Liver (tissue), 9 donors: Measurements from ENCODE around the gene DNMT3A. TPM values are rescaled to one million over a fixed set of nuclear protein-coding genes. Genes with fewer than 3 reads are reported as not detected.

Experiments used
- DNase-seq: peaks from one replicate; pipeline ENCODE4 v3.0.0-alpha.2; 2017; ENCODE audit warnings: low spot score
- H3K27ac ChIP-seq, 2 donors: one replicate each; pipeline ENCODE4 v1.7.0; 2013; ENCODE audit warnings: inconsistent platforms in 2 of 2, low read length in 2 of 2, control low read depth in 1 of 2, low read depth in 1 of 2, mild to moderate bottlenecking in 1 of 2
- H3K27me3 ChIP-seq, 4 donors: one replicate each; pipeline versions ENCODE4 v1.6.1 to v1.7.0; 2013; ENCODE audit warnings: low read length in 3 of 4, inconsistent platforms in 1 of 4, mild to moderate bottlenecking in 1 of 4, moderate library complexity in 1 of 4; ENCODE audit not compliant: control insufficient read depth in 4 of 4, insufficient read depth in 4 of 4
- H3K36me3 ChIP-seq, 4 donors: one replicate each; pipeline versions ENCODE4 v1.6.1 to v1.7.0; 2013; ENCODE audit warnings: low read length in 3 of 4, mild to moderate bottlenecking in 3 of 4, low read depth in 1 of 4, moderate library complexity in 1 of 4; ENCODE audit not compliant: control insufficient read depth in 4 of 4, insufficient read depth in 3 of 4
- H3K4me1 ChIP-seq, 4 donors: one replicate each; pipeline versions ENCODE4 v1.6.1 to v1.7.0; 2013; ENCODE audit warnings: low read length in 3 of 4, mild to moderate bottlenecking in 3 of 4, moderate library complexity in 1 of 4; ENCODE audit not compliant: control insufficient read depth in 4 of 4, insufficient read depth in 4 of 4
- H3K4me3 ChIP-seq, 3 donors: one replicate each; pipeline versions ENCODE4 v1.6.1 to v1.7.0; 2013; ENCODE audit warnings: low read length in 3 of 3, control low read depth in 1 of 3, low read depth in 1 of 3, mild to moderate bottlenecking in 1 of 3
- H3K9ac ChIP-seq, 2 donors: one replicate each; pipeline ENCODE4 v1.7.0; 2013; ENCODE audit warnings: low read length in 2 of 2, mild to moderate bottlenecking in 2 of 2, moderate library complexity in 2 of 2, control low read depth in 1 of 2, low read depth in 1 of 2
- H3K9me3 ChIP-seq, 4 donors: one replicate each; pipeline versions ENCODE4 v1.6.1 to v1.7.0; 2013; ENCODE audit warnings: low read length in 3 of 4; ENCODE audit not compliant: control insufficient read depth in 4 of 4
- EGR1 ChIP-seq, 2 donors: IDR thresholded peaks; 2 replicates each; pipeline ENCODE4 v1.6.1; 2016 to 2018; ENCODE audit warnings: antibody characterized with exemption in 2 of 2, low read depth in 2 of 2
- FOXA1 ChIP-seq: IDR thresholded peaks from 2 replicates; pipeline ENCODE4 v1.6.1; 2016; ENCODE audit warnings: antibody characterized with exemption
- FOXA2 ChIP-seq: IDR thresholded peaks from 2 replicates; pipeline ENCODE4 v1.6.1; 2016; ENCODE audit warnings: antibody characterized with exemption
- GABPA ChIP-seq, 2 donors: IDR thresholded peaks in 1 of 2; conservative IDR thresholded peaks in 1 of 2; 2 replicates each; pipeline ENCODE4 v1.6.1; 2016; ENCODE audit warnings: antibody characterized with exemption in 2 of 2, mild to moderate bottlenecking in 1 of 2, moderate library complexity in 1 of 2
- HNF4A ChIP-seq, 2 donors: conservative IDR thresholded peaks; 2 replicates each; pipeline ENCODE4 v1.6.1; 2016; ENCODE audit warnings: antibody characterized with exemption in 2 of 2, mild to moderate bottlenecking in 2 of 2
- HNF4G ChIP-seq: IDR thresholded peaks from 2 replicates; pipeline ENCODE4 v1.6.1; 2016; ENCODE audit warnings: antibody characterized with exemption
- JUND ChIP-seq, 2 donors: IDR thresholded peaks; 2 replicates each; pipeline ENCODE4 v1.6.1; 2016; ENCODE audit warnings: antibody characterized with exemption in 2 of 2
- NR2F2 ChIP-seq: IDR thresholded peaks from 2 replicates; pipeline ENCODE4 v1.6.1; 2016; ENCODE audit warnings: antibody characterized with exemption
- RAD21 ChIP-seq, 2 donors: IDR thresholded peaks; 2 replicates each; pipeline ENCODE4 v1.6.1; 2016; ENCODE audit warnings: antibody characterized with exemption in 2 of 2, mild to moderate bottlenecking in 2 of 2
- RXRA ChIP-seq, 2 donors: IDR thresholded peaks; 2 replicates each; pipeline ENCODE4 v1.6.1; 2017 to 2018; ENCODE audit warnings: antibody characterized with exemption in 2 of 2, mild to moderate bottlenecking in 1 of 2
- SP1 ChIP-seq: IDR thresholded peaks from 2 replicates; pipeline ENCODE4 v1.6.1; 2018; ENCODE audit warnings: antibody characterized with exemption, mild to moderate bottlenecking
- TAF1 ChIP-seq: conservative IDR thresholded peaks from 2 replicates; pipeline ENCODE4 v1.6.1; 2016; ENCODE audit warnings: antibody characterized with exemption, mild to moderate bottlenecking
- YY1 ChIP-seq: IDR thresholded peaks from 2 replicates; pipeline ENCODE4 v1.6.1; 2016; ENCODE audit warnings: antibody characterized with exemption, mild to moderate bottlenecking
- whole genome bisulfite sequencing: extraction: QIAGEN DNeasy Blood & Tissue Kit; methylation state at CpG from one replicate; pipeline ENCODE4 v1.1.7; 2013; 5-methylcytosine and 5-hydroxymethylcytosine counted together
- polyA plus RNA-seq, 2 donors: library from polyadenylated mRNA; stranded (reverse) in 1 of 2; unstranded in 1 of 2; fragments of 200-250 nt in 1 of 2; fragments of >200 nt in 1 of 2; fragmentation: Nextera tagmentation in 1 of 2; extraction: Ambion mirVana in 1 of 2; gene quantifications; one replicate each; pipeline versions ENCODE4 v1.2.1 to v1.2.3, GENCODE V29; 2013 to 2015
- total RNA-seq, 2 donors: library from RNA; depleted of rRNA; stranded (reverse); fragments of >200 nt; gene quantifications; one replicate each; pipeline ENCODE4 v1.2.3, GENCODE V29; 2014
- TF ChIP-seq, protein P1 (sequence below): IDR thresholded peaks from 2 replicates; pipeline ENCODE4 v1.6.1; 2016; ENCODE audit warnings: antibody characterized with exemption, mild to moderate bottlenecking
- TF ChIP-seq, protein P2 (sequence below): IDR thresholded peaks from 2 replicates; pipeline ENCODE4 v1.6.1; 2016; ENCODE audit warnings: antibody characterized with exemption
- TF ChIP-seq, protein P3 (sequence below): IDR thresholded peaks from 2 replicates; pipeline ENCODE4 v1.6.1; 2016; ENCODE audit warnings: antibody characterized with exemption
- TF ChIP-seq, protein P4 (sequence below): IDR thresholded peaks from 2 replicates; pipeline ENCODE4 v1.6.1; 2016; ENCODE audit warnings: antibody characterized with exemption
- TF ChIP-seq, protein P5 (sequence below): fragments of 150-350 bp; IDR thresholded peaks from 2 replicates; pipeline ENCODE4 v1.5.1; 2017; ENCODE audit warnings: improper control_type of control experiment, low read depth, low read length; ENCODE audit not compliant: missing input control
- donor health status: healthy.
- donor health status: healthy.
- donor health status: healthy.
- donor health status: healthy.
- donor health status: healthy.

Gene DNMT3A
- total and polyA plus RNA-seq, 4 donors = 3.5 to 24.2 (median 8.1) TPM

DNA sequence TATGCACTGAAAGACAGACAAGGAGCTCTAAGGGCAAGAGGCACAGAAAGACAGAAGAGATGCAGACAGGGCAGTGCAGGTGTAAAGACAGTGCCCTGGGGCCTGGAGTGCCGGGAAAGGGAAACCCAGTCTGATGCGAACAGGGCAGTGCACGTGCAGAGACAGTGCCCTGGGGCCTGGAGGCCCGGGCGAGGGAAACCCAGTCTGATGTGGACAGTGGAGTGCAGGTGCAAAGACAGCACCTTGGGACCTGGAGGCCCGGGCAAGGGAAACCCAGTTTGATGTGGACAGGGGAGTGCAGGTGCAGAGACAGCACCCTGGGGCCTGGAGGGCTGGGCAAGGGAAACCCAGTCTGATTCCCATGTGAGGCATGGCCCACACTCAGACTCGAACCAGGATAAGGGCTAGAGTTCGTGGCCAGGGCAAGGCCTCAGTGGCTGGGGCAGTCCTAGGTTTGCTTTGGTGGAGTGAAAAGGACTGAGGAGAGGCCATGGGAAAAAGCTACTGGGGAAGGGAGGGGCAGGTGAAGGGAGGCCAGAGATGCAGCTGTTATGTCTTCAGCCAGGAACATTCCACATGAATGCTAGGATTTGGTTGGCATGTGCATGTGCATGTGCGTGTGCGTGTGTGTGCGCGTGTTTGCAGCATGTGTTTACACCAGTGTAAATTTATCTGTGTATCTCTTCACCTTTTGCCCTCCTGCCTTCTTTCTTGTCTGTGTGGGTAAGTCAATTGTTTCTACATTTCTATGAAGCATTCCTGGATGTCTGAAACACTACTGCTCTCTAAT, 39.1 kb upstream of the DNMT3A start:
- 94% methylated on average over 12 of the region's 12 CpGs for WGBS
- Histone ChIP-seq H3K9ac (no peak overlapping the region), H3K4me1 (peaks cover 0 to 11% (median 6%) of the 10 kb centered on the region in 4 donors), H3K4me3 (no peak overlapping the region), H3K27ac (no peak overlapping the region), H3K27me3 (no peaks in the 10 kb centered on the region), H3K9me3 (no peaks in the 10 kb centered on the region), H3K36me3 (no peaks in the 10 kb centered on the region)
- DNase-seq = peak; percentile 30
- TF ChIP-seq JUND (IDR thresholded peaks at IDR 0.05) (no peak), FOXA1 (no peak), RXRA (IDR thresholded peaks at IDR 0.05) (no peak), HNF4G (no peak), HNF4A (conservative IDR thresholded peaks at IDR 0.05) (no peak), TAF1 (no peak), NR2F2 (no peak), SP1 (no peak), YY1 (no peak), FOXA2 (no peak), EGR1 (IDR thresholded peaks at IDR 0.05; ENCODE audit: low read depth in 2 of 2) (no peak), GABPA (IDR thresholded peaks at IDR 0.05 in 1 of 2, conservative IDR thresholded peaks at IDR 0.05 in 1 of 2) (no peak), RAD21 (IDR thresholded peaks at IDR 0.05) (no peak)
- TF ChIP-seq, protein P1, sequence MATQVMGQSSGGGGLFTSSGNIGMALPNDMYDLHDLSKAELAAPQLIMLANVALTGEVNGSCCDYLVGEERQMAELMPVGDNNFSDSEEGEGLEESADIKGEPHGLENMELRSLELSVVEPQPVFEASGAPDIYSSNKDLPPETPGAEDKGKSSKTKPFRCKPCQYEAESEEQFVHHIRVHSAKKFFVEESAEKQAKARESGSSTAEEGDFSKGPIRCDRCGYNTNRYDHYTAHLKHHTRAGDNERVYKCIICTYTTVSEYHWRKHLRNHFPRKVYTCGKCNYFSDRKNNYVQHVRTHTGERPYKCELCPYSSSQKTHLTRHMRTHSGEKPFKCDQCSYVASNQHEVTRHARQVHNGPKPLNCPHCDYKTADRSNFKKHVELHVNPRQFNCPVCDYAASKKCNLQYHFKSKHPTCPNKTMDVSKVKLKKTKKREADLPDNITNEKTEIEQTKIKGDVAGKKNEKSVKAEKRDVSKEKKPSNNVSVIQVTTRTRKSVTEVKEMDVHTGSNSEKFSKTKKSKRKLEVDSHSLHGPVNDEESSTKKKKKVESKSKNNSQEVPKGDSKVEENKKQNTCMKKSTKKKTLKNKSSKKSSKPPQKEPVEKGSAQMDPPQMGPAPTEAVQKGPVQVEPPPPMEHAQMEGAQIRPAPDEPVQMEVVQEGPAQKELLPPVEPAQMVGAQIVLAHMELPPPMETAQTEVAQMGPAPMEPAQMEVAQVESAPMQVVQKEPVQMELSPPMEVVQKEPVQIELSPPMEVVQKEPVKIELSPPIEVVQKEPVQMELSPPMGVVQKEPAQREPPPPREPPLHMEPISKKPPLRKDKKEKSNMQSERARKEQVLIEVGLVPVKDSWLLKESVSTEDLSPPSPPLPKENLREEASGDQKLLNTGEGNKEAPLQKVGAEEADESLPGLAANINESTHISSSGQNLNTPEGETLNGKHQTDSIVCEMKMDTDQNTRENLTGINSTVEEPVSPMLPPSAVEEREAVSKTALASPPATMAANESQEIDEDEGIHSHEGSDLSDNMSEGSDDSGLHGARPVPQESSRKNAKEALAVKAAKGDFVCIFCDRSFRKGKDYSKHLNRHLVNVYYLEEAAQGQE = no peak
- TF ChIP-seq, protein P2, sequence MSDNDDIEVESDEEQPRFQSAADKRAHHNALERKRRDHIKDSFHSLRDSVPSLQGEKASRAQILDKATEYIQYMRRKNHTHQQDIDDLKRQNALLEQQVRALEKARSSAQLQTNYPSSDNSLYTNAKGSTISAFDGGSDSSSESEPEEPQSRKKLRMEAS = no peak
- TF ChIP-seq, protein P3, sequence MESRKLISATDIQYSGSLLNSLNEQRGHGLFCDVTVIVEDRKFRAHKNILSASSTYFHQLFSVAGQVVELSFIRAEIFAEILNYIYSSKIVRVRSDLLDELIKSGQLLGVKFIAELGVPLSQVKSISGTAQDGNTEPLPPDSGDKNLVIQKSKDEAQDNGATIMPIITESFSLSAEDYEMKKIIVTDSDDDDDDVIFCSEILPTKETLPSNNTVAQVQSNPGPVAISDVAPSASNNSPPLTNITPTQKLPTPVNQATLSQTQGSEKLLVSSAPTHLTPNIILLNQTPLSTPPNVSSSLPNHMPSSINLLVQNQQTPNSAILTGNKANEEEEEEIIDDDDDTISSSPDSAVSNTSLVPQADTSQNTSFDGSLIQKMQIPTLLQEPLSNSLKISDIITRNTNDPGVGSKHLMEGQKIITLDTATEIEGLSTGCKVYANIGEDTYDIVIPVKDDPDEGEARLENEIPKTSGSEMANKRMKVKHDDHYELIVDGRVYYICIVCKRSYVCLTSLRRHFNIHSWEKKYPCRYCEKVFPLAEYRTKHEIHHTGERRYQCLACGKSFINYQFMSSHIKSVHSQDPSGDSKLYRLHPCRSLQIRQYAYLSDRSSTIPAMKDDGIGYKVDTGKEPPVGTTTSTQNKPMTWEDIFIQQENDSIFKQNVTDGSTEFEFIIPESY = no peak
- TF ChIP-seq, protein P4, sequence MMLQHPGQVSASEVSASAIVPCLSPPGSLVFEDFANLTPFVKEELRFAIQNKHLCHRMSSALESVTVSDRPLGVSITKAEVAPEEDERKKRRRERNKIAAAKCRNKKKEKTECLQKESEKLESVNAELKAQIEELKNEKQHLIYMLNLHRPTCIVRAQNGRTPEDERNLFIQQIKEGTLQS = no peak
- TF ChIP-seq, protein P5, sequence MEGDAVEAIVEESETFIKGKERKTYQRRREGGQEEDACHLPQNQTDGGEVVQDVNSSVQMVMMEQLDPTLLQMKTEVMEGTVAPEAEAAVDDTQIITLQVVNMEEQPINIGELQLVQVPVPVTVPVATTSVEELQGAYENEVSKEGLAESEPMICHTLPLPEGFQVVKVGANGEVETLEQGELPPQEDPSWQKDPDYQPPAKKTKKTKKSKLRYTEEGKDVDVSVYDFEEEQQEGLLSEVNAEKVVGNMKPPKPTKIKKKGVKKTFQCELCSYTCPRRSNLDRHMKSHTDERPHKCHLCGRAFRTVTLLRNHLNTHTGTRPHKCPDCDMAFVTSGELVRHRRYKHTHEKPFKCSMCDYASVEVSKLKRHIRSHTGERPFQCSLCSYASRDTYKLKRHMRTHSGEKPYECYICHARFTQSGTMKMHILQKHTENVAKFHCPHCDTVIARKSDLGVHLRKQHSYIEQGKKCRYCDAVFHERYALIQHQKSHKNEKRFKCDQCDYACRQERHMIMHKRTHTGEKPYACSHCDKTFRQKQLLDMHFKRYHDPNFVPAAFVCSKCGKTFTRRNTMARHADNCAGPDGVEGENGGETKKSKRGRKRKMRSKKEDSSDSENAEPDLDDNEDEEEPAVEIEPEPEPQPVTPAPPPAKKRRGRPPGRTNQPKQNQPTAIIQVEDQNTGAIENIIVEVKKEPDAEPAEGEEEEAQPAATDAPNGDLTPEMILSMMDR = no peak
